Measurements from ENCODE around the gene ARL15.
"Not testable (repeated sequence)": the region's sequence is repeated elsewhere in the genome, so short reads cannot be mapped to it uniquely, and the experiment has no call there.

ARL15 gene

GRCh38 chr5:54084696-54085095 is 225.7 kb downstream of the ARL15 start:
- Mint-ChIP-seq H3K36me3 (peaks cover 19% of the 10 kb centered on the region), H3K27ac (no peak overlapping the region), H3K4me3 (no peak overlapping the region), H3K9me3 (ENCODE audit: low read depth) (peaks cover 8% of the 10 kb centered on the region), H3K4me1 (ENCODE audit: low read depth) (no peaks in the 10 kb centered on the region), H3K27me3 (no peaks in the 10 kb centered on the region)

- H3K4me3 Mint-ChIP-seq: no peak overlapping the region
- H3K27me3 Mint-ChIP-seq: no peaks in the 10 kb centered on the region
- H3K9me3 Mint-ChIP-seq (ENCODE audit: low read depth): peaks cover 8% of the 10 kb centered on the region
- H3K36me3 Mint-ChIP-seq: peaks cover 19% of the 10 kb centered on the region
- no peak overlapping the region for H3K27ac Mint-ChIP-seq
- H3K4me1 Mint-ChIP-seq (ENCODE audit: low read depth): no peaks in the 10 kb centered on the region
Observed at GRCh38 chr5:54083851-54084250, 226.5 kb downstream of the ARL15 start.

- Mint-ChIP-seq H3K4me3 (no peak overlapping the region), H3K4me1 (ENCODE audit: low read depth) (no peaks in the 10 kb centered on the region), H3K36me3 (peaks cover 17% of the 10 kb centered on the region), H3K27ac (no peak overlapping the region), H3K9me3 (ENCODE audit: low read depth) (peaks cover 8% of the 10 kb centered on the region), H3K27me3 (no peaks in the 10 kb centered on the region)
Observed at GRCh38 chr5:54083245-54083644, 227.1 kb downstream of the ARL15 start.

DNA sequence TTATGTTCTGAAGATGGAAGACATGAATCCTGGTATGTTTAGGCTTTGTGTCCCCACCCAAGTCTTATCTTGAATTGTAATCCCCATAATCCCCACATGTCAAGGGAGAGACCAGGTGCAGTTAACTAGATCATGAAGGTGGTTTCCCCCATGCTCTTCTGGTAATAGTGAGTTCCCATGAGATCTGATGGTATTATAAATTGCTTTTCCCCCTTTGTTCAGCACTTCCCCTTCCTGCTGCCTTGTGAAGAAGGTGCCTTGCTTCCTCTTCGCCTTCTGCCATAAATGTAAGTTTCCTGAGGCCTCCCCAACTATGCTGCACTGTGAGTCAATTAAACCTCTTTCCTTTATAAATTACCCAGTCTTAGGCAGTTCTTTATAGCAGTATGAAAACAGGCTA is 229.0 kb downstream of the ARL15 start:
- Mint-ChIP-seq H3K27ac (no peak overlapping the region), H3K4me1 (ENCODE audit: low read depth) (no peaks in the 10 kb centered on the region), H3K36me3 (peaks cover 14% of the 10 kb centered on the region), H3K9me3 (ENCODE audit: low read depth) (peaks cover 8% of the 10 kb centered on the region), H3K27me3 (no peaks in the 10 kb centered on the region), H3K4me3 (no peak overlapping the region)

- no peaks in the 10 kb centered on the region for H3K27me3 Mint-ChIP-seq
- peaks cover 14% of the 10 kb centered on the region for H3K36me3 Mint-ChIP-seq
- no peaks in the 10 kb centered on the region for H3K4me1 Mint-ChIP-seq (ENCODE audit: low read depth)
- H3K4me3 Mint-ChIP-seq: no peak overlapping the region
- H3K9me3 Mint-ChIP-seq (ENCODE audit: low read depth): peaks cover 8% of the 10 kb centered on the region
- H3K27ac Mint-ChIP-seq: no peak overlapping the region
Observed at GRCh38 chr5:54080831-54081230, 229.5 kb downstream of the ARL15 start.

- Mint-ChIP-seq H3K27ac (no peak overlapping the region), H3K4me1 (ENCODE audit: low read depth) (no peaks in the 10 kb centered on the region), H3K27me3 (no peaks in the 10 kb centered on the region), H3K9me3 (ENCODE audit: low read depth) (no peaks in the 10 kb centered on the region), H3K36me3 (peaks cover 6% of the 10 kb centered on the region), H3K4me3 (no peak overlapping the region)
Observed at GRCh38 chr5:54073735-54074134, 236.6 kb downstream of the ARL15 start.

DNA sequence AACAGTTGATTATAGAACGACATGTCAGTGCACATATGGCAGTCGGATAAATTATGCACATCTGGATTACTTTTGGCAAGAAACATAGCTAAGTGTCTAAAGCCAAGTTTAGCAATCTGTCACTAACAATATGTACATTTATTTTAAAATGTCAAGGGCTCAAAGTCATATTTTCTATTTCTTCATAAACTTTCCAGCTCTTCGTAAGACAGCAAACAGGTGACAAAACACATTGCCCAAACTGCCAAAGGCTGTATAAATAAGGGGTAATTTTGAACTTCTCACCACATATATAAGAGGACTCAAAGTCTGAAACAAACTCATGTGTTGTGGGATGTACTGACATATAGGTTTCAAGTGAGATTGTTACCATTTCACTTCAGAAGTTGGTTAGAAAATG is 237.2 kb downstream of the ARL15 start:
- no peaks in the 10 kb centered on the region for H3K27me3 Mint-ChIP-seq
- no peaks in the 10 kb centered on the region for H3K4me1 Mint-ChIP-seq (ENCODE audit: low read depth)
- no peaks in the 10 kb centered on the region for H3K9me3 Mint-ChIP-seq (ENCODE audit: low read depth)

GRCh38 chr5:54066433-54066832 is 243.9 kb downstream of the ARL15 start:
- Mint-ChIP-seq H3K9me3 (ENCODE audit: low read depth) (no peaks in the 10 kb centered on the region), H3K36me3 (peaks cover 17% of the 10 kb centered on the region), H3K27ac (no peak overlapping the region), H3K4me1 (ENCODE audit: low read depth) (no peaks in the 10 kb centered on the region), H3K4me3 (no peak overlapping the region), H3K27me3 (no peaks in the 10 kb centered on the region)

More for the DNA sequence above, 237.2 kb downstream of the ARL15 start:
- Mint-ChIP-seq H3K4me3 (no peak overlapping the region), H3K36me3 (peaks cover 6% of the 10 kb centered on the region), H3K27ac (no peak overlapping the region)

DNA sequence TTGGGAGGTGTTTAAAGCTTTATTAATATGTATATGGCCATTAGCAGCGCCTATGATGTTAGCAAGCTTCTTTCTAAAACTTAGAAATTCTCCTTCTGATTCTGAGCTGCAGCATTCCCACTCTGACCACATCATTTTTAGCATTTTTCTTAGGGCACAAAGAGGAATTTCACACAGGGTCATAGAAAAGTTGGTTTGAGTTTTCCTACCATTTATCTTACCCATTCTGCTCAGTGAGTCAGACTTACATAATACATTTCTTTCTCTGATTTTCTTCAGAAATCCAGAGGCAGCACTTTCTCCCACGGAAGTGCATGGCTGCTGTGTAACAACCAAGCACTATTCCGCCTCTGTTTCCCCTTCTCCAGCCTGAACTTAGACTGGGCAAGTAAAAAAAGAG is 246.6 kb downstream of the ARL15 start:
- no peak overlapping the region for H3K4me3 Mint-ChIP-seq
- no peak overlapping the region for H3K27ac Mint-ChIP-seq
- H3K36me3 Mint-ChIP-seq: peaks cover 21% of the 10 kb centered on the region
- no peaks in the 10 kb centered on the region for H3K27me3 Mint-ChIP-seq
- H3K4me1 Mint-ChIP-seq (ENCODE audit: low read depth): no peaks in the 10 kb centered on the region
- no peaks in the 10 kb centered on the region for H3K9me3 Mint-ChIP-seq (ENCODE audit: low read depth)

- Mint-ChIP-seq H3K27ac (no peak overlapping the region), H3K27me3 (no peaks in the 10 kb centered on the region), H3K36me3 (peaks cover 24% of the 10 kb centered on the region), H3K9me3 (ENCODE audit: low read depth) (no peaks in the 10 kb centered on the region), H3K4me1 (ENCODE audit: low read depth) (no peaks in the 10 kb centered on the region), H3K4me3 (no peak overlapping the region)
Observed at GRCh38 chr5:54062958-54063357, 247.4 kb downstream of the ARL15 start.

DNA sequence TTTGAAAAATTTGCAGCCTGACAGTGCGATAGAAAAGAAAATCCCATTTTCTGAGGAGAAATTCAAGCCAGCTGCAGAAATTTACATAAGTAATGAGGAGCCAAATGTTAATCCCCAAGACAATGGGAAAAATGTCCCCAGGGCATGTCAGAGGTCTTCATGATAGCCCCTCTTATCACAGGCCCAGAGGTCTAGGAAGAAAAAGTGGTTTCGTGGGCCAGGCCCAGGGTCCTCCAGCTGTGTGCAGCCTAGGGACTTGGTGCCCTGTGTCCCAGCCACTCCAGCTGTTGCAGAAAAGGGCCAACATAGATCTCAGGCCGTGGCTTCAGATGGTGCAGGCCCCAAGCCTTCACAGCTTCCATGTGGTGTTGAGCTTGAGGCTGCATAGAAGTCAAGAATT is 249.5 kb downstream of the ARL15 start:
- H3K27ac Mint-ChIP-seq; H3K4me3 Mint-ChIP-seq; H3K9me3 Mint-ChIP-seq (ENCODE audit: low read depth); H3K27me3 Mint-ChIP-seq; H3K4me1 Mint-ChIP-seq (ENCODE audit: low read depth): not testable (repeated sequence)
- H3K36me3 Mint-ChIP-seq: peaks cover 29% of the 10 kb centered on the region

- Mint-ChIP-seq H3K4me3 (no peak overlapping the region), H3K36me3 (peaks cover 8% of the 10 kb centered on the region), H3K9me3 (ENCODE audit: low read depth) (no peaks in the 10 kb centered on the region), H3K27me3 (no peaks in the 10 kb centered on the region), H3K27ac (no peak overlapping the region), H3K4me1 (ENCODE audit: low read depth) (no peaks in the 10 kb centered on the region)
Observed at GRCh38 chr5:54049963-54050362, 260.4 kb downstream of the ARL15 start.

GRCh38 chr5:54049144-54049543 is 261.2 kb downstream of the ARL15 start:
- H3K27me3 Mint-ChIP-seq: no peaks in the 10 kb centered on the region
- no peak overlapping the region for H3K4me3 Mint-ChIP-seq
- H3K4me1 Mint-ChIP-seq (ENCODE audit: low read depth): no peaks in the 10 kb centered on the region

GRCh38 chr5:54045077-54045792 is 265.1 kb downstream of the ARL15 start:
- Mint-ChIP-seq H3K4me3 (no peak overlapping the region), H3K36me3 (peaks cover 2% of the 10 kb centered on the region), H3K27ac (no peak overlapping the region), H3K27me3 (no peaks in the 10 kb centered on the region), H3K9me3 (ENCODE audit: low read depth) (no peaks in the 10 kb centered on the region), H3K4me1 (ENCODE audit: low read depth) (no peaks in the 10 kb centered on the region)

More at GRCh38 chr5:54049144-54049543, 261.2 kb downstream of the ARL15 start:
- Mint-ChIP-seq H3K36me3 (peaks cover 6% of the 10 kb centered on the region), H3K9me3 (ENCODE audit: low read depth) (no peaks in the 10 kb centered on the region), H3K27ac (no peak overlapping the region)

- not testable (repeated sequence) for H3K4me1 Mint-ChIP-seq (ENCODE audit: low read depth); H3K4me3 Mint-ChIP-seq; H3K9me3 Mint-ChIP-seq (ENCODE audit: low read depth); H3K27me3 Mint-ChIP-seq; H3K36me3 Mint-ChIP-seq; H3K27ac Mint-ChIP-seq
Observed at GRCh38 chr5:54044276-54044675, 266.1 kb downstream of the ARL15 start.

- Mint-ChIP-seq H3K4me3 (no peak overlapping the region), H3K4me1 (ENCODE audit: low read depth) (no peaks in the 10 kb centered on the region), H3K27ac (no peak overlapping the region), H3K36me3 (peaks cover 7% of the 10 kb centered on the region), H3K9me3 (ENCODE audit: low read depth) (no peaks in the 10 kb centered on the region), H3K27me3 (no peaks in the 10 kb centered on the region)
Observed at GRCh38 chr5:54040804-54041203, 269.6 kb downstream of the ARL15 start.
